ENCODE results near the gene RAB44.

- no peak for TF ChIP-seq CTCF (IDR thresholded peaks at IDR 0.05)
- no peak for TF ChIP-seq POLR2A (IDR thresholded peaks at IDR 0.05)
- no peak for TF ChIP-seq EP300 (IDR thresholded peaks at IDR 0.05)
- TF ChIP-seq POLR2AphosphoS5 (IDR thresholded peaks at IDR 0.05) = no peak
Measured at GRCh38 chr6:36698871-36699271, 1.2 kb downstream of the RAB44 start.
